HepG2 (cell line): Measurements from ENCODE around the gene SYNGR2. TPM values are rescaled to one million over a fixed set of nuclear protein-coding genes. Genes with fewer than 3 reads are reported as not detected.

Experiments
- ARHGAP35 ChIP-seq: sonication (generic); formaldehyde crosslinking; IDR thresholded peaks from 2 replicates; pipeline ENCODE4 v1.9.0; 2022; ENCODE audit warnings: mild to moderate bottlenecking, inconsistent platforms, moderate library complexity, missing genetic modification reagents, borderline replicate concordance
- HIVEP1 ChIP-seq: sonication (generic); formaldehyde crosslinking; IDR thresholded peaks from 2 replicates; pipeline ENCODE4 v1.4.0; 2020; ENCODE audit warnings: mild to moderate bottlenecking, missing genetic modification reagents
- MAF1 ChIP-seq: sonication (generic); formaldehyde crosslinking; IDR thresholded peaks from 2 replicates; pipeline ENCODE4 v1.5.0; 2020; ENCODE audit warnings: missing genetic modification reagents, borderline replicate concordance
- RCOR2 ChIP-seq: IDR thresholded peaks from 2 replicates; pipeline ENCODE4 v1.6.1; 2016; ENCODE audit warnings: missing biosample characterization, missing genetic modification reagents
- ZFP36 ChIP-seq: fragments of 150-350 bp; IDR thresholded peaks from 2 replicates; pipeline ENCODE4 v1.6.1; 2018; ENCODE audit warnings: borderline replicate concordance, low read length, low read depth; ENCODE audit not compliant: partially characterized antibody
- ZNF121 ChIP-seq: sonication (generic); formaldehyde crosslinking; IDR thresholded peaks from 2 replicates; pipeline ENCODE4 v1.5.0; 2020; ENCODE audit warnings: mild to moderate bottlenecking, missing genetic modification reagents
- ZNF292 ChIP-seq: sonication (generic); formaldehyde crosslinking; IDR thresholded peaks from 2 replicates; pipeline ENCODE4 v1.8.1; 2022; ENCODE audit warnings: mild to moderate bottlenecking, low read depth, missing genetic modification reagents, borderline replicate concordance
- ZNF724P ChIP-seq: sonication (generic); formaldehyde crosslinking; IDR thresholded peaks from 2 replicates; pipeline ENCODE4 v1.8.0; 2022; ENCODE audit warnings: missing genetic modification reagents, borderline replicate concordance
- ZNF766 ChIP-seq: sonication (generic); formaldehyde crosslinking; IDR thresholded peaks from 2 replicates; pipeline ENCODE4 v1.5.0; 2020; ENCODE audit warnings: missing genetic modification reagents, borderline replicate concordance
- polyA plus RNA-seq, 8 experiments: library from polyadenylated mRNA; depleted of rRNA in 3 of 8; stranded (reverse) in 7 of 8; unstranded in 1 of 8; fragments of >200 nt; fragmentation: Illumina TruSeq in 4 of 8; extraction: Trizol in 4 of 8; gene quantifications; 2 replicates each; pipeline versions ENCODE4 v1.2.1 to v1.2.3, GENCODE V29; 2011 to 2016; ENCODE audit warnings: low read depth in 4 of 8, missing spikeins in 1 of 8, mixed read lengths in 1 of 8; ENCODE audit not compliant: insufficient read depth in 1 of 8
- total RNA-seq, 5 experiments: library from RNA; depleted of rRNA; stranded (reverse); fragments of >200 nt; fragmentation: Illumina TruSeq; extraction: Trizol; gene quantifications; 2 replicates each; pipeline ENCODE4 v1.2.3, GENCODE V29; 2016; ENCODE audit warnings: low read depth in 1 of 5
- TF ChIP-seq, protein P1 (sequence below): sonication (generic); formaldehyde crosslinking; IDR thresholded peaks from 2 replicates; pipeline ENCODE4 v1.5.1; 2020; ENCODE audit warnings: missing genetic modification reagents, mild to moderate bottlenecking, borderline replicate concordance
- TF ChIP-seq, protein P2 (sequence below): sonication (generic); formaldehyde crosslinking; IDR thresholded peaks from 2 replicates; pipeline ENCODE4 v1.4.0; 2020; ENCODE audit warnings: missing genetic modification reagents
- TF ChIP-seq, protein P3 (sequence below): sonication (generic); formaldehyde crosslinking; IDR thresholded peaks from 2 replicates; pipeline ENCODE4 v1.5.1; 2020; ENCODE audit warnings: mild to moderate bottlenecking, moderate library complexity, missing genetic modification reagents
- TF ChIP-seq, protein P4 (sequence below): sonication (generic); formaldehyde crosslinking; IDR thresholded peaks from 2 replicates; pipeline ENCODE4 v1.4.0; 2020; ENCODE audit warnings: low read depth, mild to moderate bottlenecking, missing genetic modification reagents
- TF ChIP-seq, protein P5 (sequence below): sonication (generic); formaldehyde crosslinking; IDR thresholded peaks from 2 replicates; pipeline ENCODE4 v1.4.0; 2020; ENCODE audit warnings: missing genetic modification reagents
- TF ChIP-seq, protein P6 (sequence below): sonication (generic); formaldehyde crosslinking; IDR thresholded peaks from 2 replicates; pipeline ENCODE4 v1.4.0; 2020; ENCODE audit warnings: missing genetic modification reagents
- TF ChIP-seq, protein P7 (sequence below): sonication (generic); formaldehyde crosslinking; IDR thresholded peaks from 2 replicates; pipeline ENCODE4 v1.8.0; 2022; ENCODE audit warnings: missing genetic modification reagents, low read depth, mild to moderate bottlenecking, borderline replicate concordance

SYNGR2 gene
- total and polyA plus RNA-seq, 2 of the 13 experiments (the other 11 are each of a cell fraction or from before 2014, with no cell fraction given) = 46.7 to 170 TPM

DNA sequence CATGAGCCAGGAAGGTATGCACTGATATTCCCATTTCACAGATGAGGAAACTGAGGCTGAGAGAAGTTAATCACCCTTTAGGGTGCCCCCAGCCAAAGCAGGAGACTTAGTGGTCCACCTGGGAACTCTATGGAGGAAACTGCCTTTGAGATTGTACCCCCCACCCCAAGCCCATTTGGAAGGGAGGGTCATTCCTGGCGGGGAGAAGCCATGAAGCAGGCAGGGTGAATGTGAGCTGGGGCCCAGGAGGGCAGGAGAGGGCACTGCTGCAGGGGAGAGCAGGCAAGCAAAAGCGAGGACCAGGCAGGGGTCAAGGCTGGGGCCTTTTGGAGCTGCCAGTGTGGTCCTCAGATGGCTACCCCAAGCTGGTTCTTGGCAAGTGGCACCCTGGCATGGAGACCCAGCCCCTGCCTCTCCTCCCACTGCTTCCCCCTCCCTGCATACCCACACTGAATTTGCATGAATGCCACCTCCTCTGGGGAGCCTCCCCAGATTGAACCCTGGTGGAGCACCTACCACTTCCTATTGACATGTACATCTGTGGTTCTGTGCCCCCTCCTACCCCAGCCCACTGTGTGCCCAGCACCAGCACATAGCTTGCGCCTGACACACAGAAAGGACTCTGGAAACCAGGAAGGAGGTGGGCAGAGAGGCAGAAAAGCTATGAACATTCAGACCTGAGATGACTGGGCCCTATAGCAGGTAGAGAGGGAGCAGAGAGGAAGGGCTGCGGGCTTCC, 38.9 kb upstream of the SYNGR2 start (continued):
- TF ChIP-seq, protein P1, sequence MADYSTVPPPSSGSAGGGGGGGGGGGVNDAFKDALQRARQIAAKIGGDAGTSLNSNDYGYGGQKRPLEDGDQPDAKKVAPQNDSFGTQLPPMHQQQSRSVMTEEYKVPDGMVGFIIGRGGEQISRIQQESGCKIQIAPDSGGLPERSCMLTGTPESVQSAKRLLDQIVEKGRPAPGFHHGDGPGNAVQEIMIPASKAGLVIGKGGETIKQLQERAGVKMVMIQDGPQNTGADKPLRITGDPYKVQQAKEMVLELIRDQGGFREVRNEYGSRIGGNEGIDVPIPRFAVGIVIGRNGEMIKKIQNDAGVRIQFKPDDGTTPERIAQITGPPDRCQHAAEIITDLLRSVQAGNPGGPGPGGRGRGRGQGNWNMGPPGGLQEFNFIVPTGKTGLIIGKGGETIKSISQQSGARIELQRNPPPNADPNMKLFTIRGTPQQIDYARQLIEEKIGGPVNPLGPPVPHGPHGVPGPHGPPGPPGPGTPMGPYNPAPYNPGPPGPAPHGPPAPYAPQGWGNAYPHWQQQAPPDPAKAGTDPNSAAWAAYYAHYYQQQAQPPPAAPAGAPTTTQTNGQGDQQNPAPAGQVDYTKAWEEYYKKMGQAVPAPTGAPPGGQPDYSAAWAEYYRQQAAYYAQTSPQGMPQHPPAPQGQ (CRISPR knock-in tag) = no peak
- TF ChIP-seq ZNF724P (CRISPR knock-in tag) (no peak), ZNF766 (CRISPR knock-in tag) (no peak), ZFP36 (peak; percentile 94), MAF1 (CRISPR knock-in tag) (no peak), ARHGAP35 (CRISPR knock-in tag) (0 out of 2 replicates have a peak, but pooled peaks have one; percentile 35), HIVEP1 (CRISPR knock-in tag) (no peak), RCOR2 (peak; percentile 90), ZNF121 (CRISPR knock-in tag) (no peak), ZNF292 (CRISPR knock-in tag) (0 out of 2 replicates have a peak, but pooled peaks have one; percentile 35)
- TF ChIP-seq, protein P2, sequence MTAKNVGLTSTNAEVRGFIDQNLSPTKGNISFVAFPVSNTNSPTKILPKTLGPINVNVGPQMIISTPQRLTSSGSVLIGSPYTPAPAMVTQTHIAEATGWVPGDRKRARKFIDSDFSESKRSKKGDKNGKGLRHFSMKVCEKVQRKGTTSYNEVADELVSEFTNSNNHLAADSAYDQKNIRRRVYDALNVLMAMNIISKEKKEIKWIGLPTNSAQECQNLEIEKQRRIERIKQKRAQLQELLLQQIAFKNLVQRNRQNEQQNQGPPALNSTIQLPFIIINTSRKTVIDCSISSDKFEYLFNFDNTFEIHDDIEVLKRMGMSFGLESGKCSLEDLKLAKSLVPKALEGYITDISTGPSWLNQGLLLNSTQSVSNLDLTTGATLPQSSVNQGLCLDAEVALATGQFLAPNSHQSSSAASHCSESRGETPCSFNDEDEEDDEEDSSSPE (CRISPR knock-in tag) = no peak
- TF ChIP-seq, protein P3, sequence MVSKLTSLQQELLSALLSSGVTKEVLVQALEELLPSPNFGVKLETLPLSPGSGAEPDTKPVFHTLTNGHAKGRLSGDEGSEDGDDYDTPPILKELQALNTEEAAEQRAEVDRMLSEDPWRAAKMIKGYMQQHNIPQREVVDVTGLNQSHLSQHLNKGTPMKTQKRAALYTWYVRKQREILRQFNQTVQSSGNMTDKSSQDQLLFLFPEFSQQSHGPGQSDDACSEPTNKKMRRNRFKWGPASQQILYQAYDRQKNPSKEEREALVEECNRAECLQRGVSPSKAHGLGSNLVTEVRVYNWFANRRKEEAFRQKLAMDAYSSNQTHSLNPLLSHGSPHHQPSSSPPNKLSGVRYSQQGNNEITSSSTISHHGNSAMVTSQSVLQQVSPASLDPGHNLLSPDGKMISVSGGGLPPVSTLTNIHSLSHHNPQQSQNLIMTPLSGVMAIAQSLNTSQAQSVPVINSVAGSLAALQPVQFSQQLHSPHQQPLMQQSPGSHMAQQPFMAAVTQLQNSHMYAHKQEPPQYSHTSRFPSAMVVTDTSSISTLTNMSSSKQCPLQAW (CRISPR knock-in tag) = peak; percentile 29; the same call in 1 of the 2 replicates
- TF ChIP-seq, protein P4, sequence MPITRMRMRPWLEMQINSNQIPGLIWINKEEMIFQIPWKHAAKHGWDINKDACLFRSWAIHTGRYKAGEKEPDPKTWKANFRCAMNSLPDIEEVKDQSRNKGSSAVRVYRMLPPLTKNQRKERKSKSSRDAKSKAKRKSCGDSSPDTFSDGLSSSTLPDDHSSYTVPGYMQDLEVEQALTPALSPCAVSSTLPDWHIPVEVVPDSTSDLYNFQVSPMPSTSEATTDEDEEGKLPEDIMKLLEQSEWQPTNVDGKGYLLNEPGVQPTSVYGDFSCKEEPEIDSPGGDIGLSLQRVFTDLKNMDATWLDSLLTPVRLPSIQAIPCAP (CRISPR knock-in tag) = no peak
- TF ChIP-seq, protein P5, sequence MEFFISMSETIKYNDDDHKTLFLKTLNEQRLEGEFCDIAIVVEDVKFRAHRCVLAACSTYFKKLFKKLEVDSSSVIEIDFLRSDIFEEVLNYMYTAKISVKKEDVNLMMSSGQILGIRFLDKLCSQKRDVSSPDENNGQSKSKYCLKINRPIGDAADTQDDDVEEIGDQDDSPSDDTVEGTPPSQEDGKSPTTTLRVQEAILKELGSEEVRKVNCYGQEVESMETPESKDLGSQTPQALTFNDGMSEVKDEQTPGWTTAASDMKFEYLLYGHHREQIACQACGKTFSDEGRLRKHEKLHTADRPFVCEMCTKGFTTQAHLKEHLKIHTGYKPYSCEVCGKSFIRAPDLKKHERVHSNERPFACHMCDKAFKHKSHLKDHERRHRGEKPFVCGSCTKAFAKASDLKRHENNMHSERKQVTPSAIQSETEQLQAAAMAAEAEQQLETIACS (CRISPR knock-in tag) = no peak
- TF ChIP-seq, protein P6, sequence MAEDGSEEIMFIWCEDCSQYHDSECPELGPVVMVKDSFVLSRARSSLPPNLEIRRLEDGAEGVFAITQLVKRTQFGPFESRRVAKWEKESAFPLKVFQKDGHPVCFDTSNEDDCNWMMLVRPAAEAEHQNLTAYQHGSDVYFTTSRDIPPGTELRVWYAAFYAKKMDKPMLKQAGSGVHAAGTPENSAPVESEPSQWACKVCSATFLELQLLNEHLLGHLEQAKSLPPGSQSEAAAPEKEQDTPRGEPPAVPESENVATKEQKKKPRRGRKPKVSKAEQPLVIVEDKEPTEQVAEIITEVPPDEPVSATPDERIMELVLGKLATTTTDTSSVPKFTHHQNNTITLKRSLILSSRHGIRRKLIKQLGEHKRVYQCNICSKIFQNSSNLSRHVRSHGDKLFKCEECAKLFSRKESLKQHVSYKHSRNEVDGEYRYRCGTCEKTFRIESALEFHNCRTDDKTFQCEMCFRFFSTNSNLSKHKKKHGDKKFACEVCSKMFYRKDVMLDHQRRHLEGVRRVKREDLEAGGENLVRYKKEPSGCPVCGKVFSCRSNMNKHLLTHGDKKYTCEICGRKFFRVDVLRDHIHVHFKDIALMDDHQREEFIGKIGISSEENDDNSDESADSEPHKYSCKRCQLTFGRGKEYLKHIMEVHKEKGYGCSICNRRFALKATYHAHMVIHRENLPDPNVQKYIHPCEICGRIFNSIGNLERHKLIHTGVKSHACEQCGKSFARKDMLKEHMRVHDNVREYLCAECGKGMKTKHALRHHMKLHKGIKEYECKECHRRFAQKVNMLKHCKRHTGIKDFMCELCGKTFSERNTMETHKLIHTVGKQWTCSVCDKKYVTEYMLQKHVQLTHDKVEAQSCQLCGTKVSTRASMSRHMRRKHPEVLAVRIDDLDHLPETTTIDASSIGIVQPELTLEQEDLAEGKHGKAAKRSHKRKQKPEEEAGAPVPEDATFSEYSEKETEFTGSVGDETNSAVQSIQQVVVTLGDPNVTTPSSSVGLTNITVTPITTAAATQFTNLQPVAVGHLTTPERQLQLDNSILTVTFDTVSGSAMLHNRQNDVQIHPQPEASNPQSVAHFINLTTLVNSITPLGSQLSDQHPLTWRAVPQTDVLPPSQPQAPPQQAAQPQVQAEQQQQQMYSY (CRISPR knock-in tag) = no peak
- TF ChIP-seq, protein P7, sequence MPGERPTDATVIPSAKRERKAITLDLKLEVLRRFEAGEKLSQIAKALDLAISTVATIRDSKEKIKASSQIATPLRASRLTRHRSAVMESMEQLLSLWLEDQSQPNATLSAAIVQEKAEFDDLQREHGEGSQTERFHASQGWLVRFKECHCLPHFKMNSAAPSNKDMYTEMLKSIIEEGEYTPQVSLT = no peak
